ENCODE data around the gene RIBC2.

Gene RIBC2

GRCh38 chr22:45424241-45424731 is 10.8 kb downstream of the RIBC2 start:
- H2AFZ ChIP-seq (ENCODE audit: low read length), result no peak overlapping the region
- H3K4ac ChIP-seq (ENCODE audit: low read length), result no peak overlapping the region
- no peaks in the 10 kb centered on the region for H3K36me3 ChIP-seq (replicated peaks in 1 of 2; ENCODE audit: control insufficient read depth in 2 of 2, insufficient read depth in 2 of 2, low read length in 2 of 2)
- H3K4me3 ChIP-seq (ENCODE audit: low read length in 2 of 2), result no peak overlapping the region
- no peak overlapping the region for H2BK120ac ChIP-seq (ENCODE audit: low read depth, low read length)
- peak overlapping the region; percentile 22 for H2AK5ac ChIP-seq (ENCODE audit: low read depth, low read length)
- no peak overlapping the region for H3K14ac ChIP-seq (ENCODE audit: low read length)
- H3K9ac ChIP-seq (ENCODE audit: low read depth, low read length, poor library complexity), result no peak overlapping the region
- no peak overlapping the region for H2BK5ac ChIP-seq (ENCODE audit: low read length)
- no peak overlapping the region for H3K4me2 ChIP-seq (ENCODE audit: insufficient read depth, low read length, poor library complexity, severe bottlenecking)
- H2BK12ac ChIP-seq (ENCODE audit: low read length), result no peak overlapping the region
- no peaks in the 10 kb centered on the region for H3K4me1 ChIP-seq (ENCODE audit: control insufficient read depth in 2 of 2, insufficient read depth in 1 of 2, low read depth in 1 of 2, low read length in 2 of 2)
- H3K18ac ChIP-seq (ENCODE audit: low read length), result peak overlapping the region; percentile 68
- H3K27me3 ChIP-seq (ENCODE audit: control insufficient read depth in 3 of 3, insufficient read depth in 3 of 3, low read depth in 1 of 3, low read length in 3 of 3), result peaks cover 0 to 17% (median 0%) of the 10 kb centered on the region in 3 experiments
- no CpG with 5 or more reads among the region's 14 CpGs for WGBS, 2 donors (ENCODE audit: extremely low coverage in 2 of 2, insufficient read length in 2 of 2, insufficient replicate concordance in 1 of 2)
- H3K79me1 ChIP-seq (ENCODE audit: low read depth, low read length), result peaks cover 5% of the 10 kb centered on the region
- H3K27ac ChIP-seq (replicated peaks; ENCODE audit: low read length), result no peak overlapping the region
- no peak for DNase-seq (ENCODE audit: low spot score)
- no peak overlapping the region for H3K23ac ChIP-seq (ENCODE audit: low read depth, low read length, poor library complexity)
- H3K9me3 ChIP-seq (replicated peaks in 1 of 2; ENCODE audit: control insufficient read depth in 2 of 2, insufficient read depth in 1 of 2, low read depth in 1 of 2, low read length in 2 of 2), result peaks cover 0 to 3% of the 10 kb centered on the region in 2 donors
- no peak overlapping the region for H4K8ac ChIP-seq (ENCODE audit: low read depth, low read length)
- H4K91ac ChIP-seq (ENCODE audit: low read depth, low read length, poor library complexity), result peak overlapping the region; percentile 87
- H2BK15ac ChIP-seq (ENCODE audit: low read length), result no peak overlapping the region

DNA sequence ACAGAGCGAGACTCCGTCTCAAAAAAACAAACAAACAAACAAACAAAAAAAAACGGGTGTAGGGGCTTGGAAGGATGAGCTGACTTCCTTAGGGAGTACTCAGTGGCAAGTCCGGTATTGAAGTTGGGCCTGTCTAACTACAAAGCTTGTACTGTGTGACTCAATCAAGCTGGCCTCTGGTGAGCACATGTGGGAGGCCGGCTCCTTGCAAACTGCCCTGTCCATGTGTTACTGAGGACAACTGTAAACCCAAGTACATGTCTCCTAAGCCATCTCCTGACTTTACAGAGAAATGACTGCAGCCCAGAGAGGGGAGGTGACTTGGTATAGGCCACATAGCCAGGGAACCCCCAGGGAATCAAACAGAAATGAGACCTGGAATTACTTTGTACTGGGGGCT is 11.6 kb downstream of the RIBC2 start:
- Histone ChIP-seq H3K14ac (ENCODE audit: low read length) (no peak overlapping the region), H3K18ac (ENCODE audit: low read length) (no peak overlapping the region), H3K4me1 (ENCODE audit: control insufficient read depth in 2 of 2, insufficient read depth in 1 of 2, low read depth in 1 of 2, low read length in 2 of 2) (no peaks in the 10 kb centered on the region), H2BK15ac (ENCODE audit: low read length) (no peak overlapping the region), H2AK5ac (ENCODE audit: low read depth, low read length) (peak overlapping the region; percentile 30), H3K36me3 (replicated peaks in 1 of 2; ENCODE audit: control insufficient read depth in 2 of 2, insufficient read depth in 2 of 2, low read length in 2 of 2) (no peaks in the 10 kb centered on the region), H4K8ac (ENCODE audit: low read depth, low read length) (no peak overlapping the region), H2BK12ac (ENCODE audit: low read length) (no peak overlapping the region), H2AFZ (ENCODE audit: low read length) (no peak overlapping the region), H4K91ac (ENCODE audit: low read depth, low read length, poor library complexity) (no peak overlapping the region), H3K27ac (replicated peaks; ENCODE audit: low read length) (no peak overlapping the region), H3K9me3 (replicated peaks in 1 of 2; ENCODE audit: control insufficient read depth in 2 of 2, insufficient read depth in 1 of 2, low read depth in 1 of 2, low read length in 2 of 2) (peaks cover 0 to 3% of the 10 kb centered on the region in 2 donors), H2BK5ac (ENCODE audit: low read length) (no peak overlapping the region), H3K27me3 (ENCODE audit: control insufficient read depth in 3 of 3, insufficient read depth in 3 of 3, low read depth in 1 of 3, low read length in 3 of 3) (peaks cover 0 to 24% (median 0%) of the 10 kb centered on the region in 3 experiments), H3K9ac (ENCODE audit: low read depth, low read length, poor library complexity) (no peak overlapping the region), H3K79me1 (ENCODE audit: low read depth, low read length) (peaks cover 5% of the 10 kb centered on the region), H3K4me3 (ENCODE audit: low read length in 2 of 2) (no peak overlapping the region), H3K23ac (ENCODE audit: low read depth, low read length, poor library complexity) (no peak overlapping the region), H3K4me2 (ENCODE audit: insufficient read depth, low read length, poor library complexity, severe bottlenecking) (no peak overlapping the region), H3K4ac (ENCODE audit: low read length) (no peak overlapping the region), H2BK120ac (ENCODE audit: low read depth, low read length) (no peak overlapping the region)
- DNase-seq (ENCODE audit: low spot score), result no peak
- whole genome bisulfite sequencing, 2 donors (ENCODE audit: extremely low coverage in 2 of 2, insufficient read length in 2 of 2, insufficient replicate concordance in 1 of 2), result no CpG with 5 or more reads among the region's 5 CpGs

DNA sequence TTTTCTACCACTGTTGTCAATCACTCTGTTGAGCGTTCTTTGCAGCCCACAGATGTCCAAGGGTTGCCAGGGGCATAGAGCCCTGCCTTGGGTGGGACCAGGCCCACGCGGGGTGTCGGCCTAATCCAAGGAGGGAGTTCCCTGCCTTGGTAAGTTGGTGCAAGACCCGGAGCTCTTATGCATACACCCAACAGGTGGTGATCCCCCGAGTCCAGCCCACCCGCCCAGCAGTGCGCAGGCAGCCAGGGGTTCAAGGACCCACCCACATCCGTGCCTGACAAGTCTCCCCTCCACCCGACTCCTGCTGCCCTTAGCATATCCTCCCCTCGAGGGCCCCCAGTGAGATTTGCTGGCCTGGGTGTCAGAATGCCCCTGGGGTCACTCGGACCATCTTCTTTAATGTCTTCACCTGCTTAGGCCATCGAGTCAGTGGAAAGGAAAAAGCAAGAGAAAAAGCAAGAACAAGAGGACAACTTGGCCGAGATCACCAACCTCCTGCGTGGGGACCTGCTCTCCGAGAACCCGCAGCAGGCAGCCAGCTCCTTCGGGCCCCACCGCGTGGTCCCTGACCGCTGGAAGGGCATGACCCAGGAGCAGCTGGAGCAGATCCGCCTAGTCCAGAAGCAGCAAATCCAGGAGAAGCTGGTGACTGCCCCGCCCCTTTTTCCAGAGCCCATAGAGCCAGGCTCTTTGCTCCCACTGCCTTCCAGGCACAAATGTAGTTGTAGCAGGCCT is 12.2 kb downstream of the RIBC2 start:
- Histone ChIP-seq H3K14ac (ENCODE audit: low read length) (no peak overlapping the region), H4K8ac (ENCODE audit: low read depth, low read length) (no peak overlapping the region), H3K27me3 (ENCODE audit: control insufficient read depth in 3 of 3, insufficient read depth in 3 of 3, low read depth in 1 of 3, low read length in 3 of 3) (peaks cover 0 to 22% (median 0%) of the 10 kb centered on the region in 3 experiments), H4K91ac (ENCODE audit: low read depth, low read length, poor library complexity) (no peak overlapping the region), H3K4ac (ENCODE audit: low read length) (no peak overlapping the region), H3K23ac (ENCODE audit: low read depth, low read length, poor library complexity) (no peak overlapping the region), H2BK12ac (ENCODE audit: low read length) (no peak overlapping the region), H2BK120ac (ENCODE audit: low read depth, low read length) (no peak overlapping the region), H3K4me2 (ENCODE audit: insufficient read depth, low read length, poor library complexity, severe bottlenecking) (no peak overlapping the region), H3K27ac (replicated peaks; ENCODE audit: low read length) (no peak overlapping the region), H3K9ac (ENCODE audit: low read depth, low read length, poor library complexity) (no peak overlapping the region), H3K4me3 (ENCODE audit: low read length in 2 of 2) (no peak overlapping the region), H3K79me1 (ENCODE audit: low read depth, low read length) (no peaks in the 10 kb centered on the region), H2AFZ (ENCODE audit: low read length) (no peak overlapping the region), H3K9me3 (replicated peaks in 1 of 2; ENCODE audit: control insufficient read depth in 2 of 2, insufficient read depth in 1 of 2, low read depth in 1 of 2, low read length in 2 of 2) (peaks cover 0 to 3% of the 10 kb centered on the region in 2 donors), H2AK5ac (ENCODE audit: low read depth, low read length) (peak overlapping the region; percentile 30), H2BK15ac (ENCODE audit: low read length) (no peak overlapping the region), H3K18ac (ENCODE audit: low read length) (no peak overlapping the region), H3K4me1 (ENCODE audit: control insufficient read depth in 2 of 2, insufficient read depth in 1 of 2, low read depth in 1 of 2, low read length in 2 of 2) (no peaks in the 10 kb centered on the region), H3K36me3 (replicated peaks in 1 of 2; ENCODE audit: control insufficient read depth in 2 of 2, insufficient read depth in 2 of 2, low read length in 2 of 2) (no peaks in the 10 kb centered on the region), H2BK5ac (ENCODE audit: low read length) (no peak overlapping the region)
- no CpG with 5 or more reads among the region's 23 CpGs for WGBS, 2 donors (ENCODE audit: extremely low coverage in 2 of 2, insufficient read length in 2 of 2, insufficient replicate concordance in 1 of 2)
- DNase-seq (ENCODE audit: low spot score), result no peak

- no peak overlapping the region for H2BK15ac ChIP-seq (ENCODE audit: low read length)
- H3K9ac ChIP-seq (ENCODE audit: low read depth, low read length, poor library complexity), result no peak overlapping the region
- no peaks in the 10 kb centered on the region for H3K4me1 ChIP-seq (ENCODE audit: control insufficient read depth in 2 of 2, insufficient read depth in 1 of 2, low read depth in 1 of 2, low read length in 2 of 2)
- H3K9me3 ChIP-seq (replicated peaks in 1 of 2; ENCODE audit: control insufficient read depth in 2 of 2, insufficient read depth in 1 of 2, low read depth in 1 of 2, low read length in 2 of 2), result peaks cover 0 to 3% of the 10 kb centered on the region in 2 donors
- no peak overlapping the region for H2BK5ac ChIP-seq (ENCODE audit: low read length)
- H3K36me3 ChIP-seq (replicated peaks in 1 of 2; ENCODE audit: control insufficient read depth in 2 of 2, insufficient read depth in 2 of 2, low read length in 2 of 2), result no peaks in the 10 kb centered on the region
- no peak overlapping the region for H3K23ac ChIP-seq (ENCODE audit: low read depth, low read length, poor library complexity)
- peaks cover 0 to 22% (median 0%) of the 10 kb centered on the region in 3 experiments for H3K27me3 ChIP-seq (ENCODE audit: control insufficient read depth in 3 of 3, insufficient read depth in 3 of 3, low read depth in 1 of 3, low read length in 3 of 3)
- H3K18ac ChIP-seq (ENCODE audit: low read length), result peak overlapping the region; percentile 11
- H2AFZ ChIP-seq (ENCODE audit: low read length), result no peak overlapping the region
- H3K4ac ChIP-seq (ENCODE audit: low read length), result no peak overlapping the region
- H3K4me2 ChIP-seq (ENCODE audit: insufficient read depth, low read length, poor library complexity, severe bottlenecking), result no peak overlapping the region
- no peak overlapping the region for H2AK5ac ChIP-seq (ENCODE audit: low read depth, low read length)
- H4K91ac ChIP-seq (ENCODE audit: low read depth, low read length, poor library complexity), result no peak overlapping the region
- no peak overlapping the region for H4K8ac ChIP-seq (ENCODE audit: low read depth, low read length)
- no peak overlapping the region for H2BK12ac ChIP-seq (ENCODE audit: low read length)
- no peak for DNase-seq (ENCODE audit: low spot score)
- H3K14ac ChIP-seq (ENCODE audit: low read length), result no peak overlapping the region
- no peak overlapping the region for H3K4me3 ChIP-seq (ENCODE audit: low read length in 2 of 2)
- H3K79me1 ChIP-seq (ENCODE audit: low read depth, low read length), result no peaks in the 10 kb centered on the region
- no CpG with 5 or more reads among the region's 9 CpGs for WGBS, 2 donors (ENCODE audit: extremely low coverage in 2 of 2, insufficient read length in 2 of 2, insufficient replicate concordance in 1 of 2)
- H2BK120ac ChIP-seq (ENCODE audit: low read depth, low read length), result no peak overlapping the region
- no peak overlapping the region for H3K27ac ChIP-seq (replicated peaks; ENCODE audit: low read length)
These were observed 12.9 kb downstream of the RIBC2 start for GRCh38 chr22:45426387-45426786.

Measured in neuronal stem cell (in vitro differentiated cells).